Daoy (cell line): Measurements from ENCODE around the gene ACTN3. TPM values are rescaled to one million over a fixed set of nuclear protein-coding genes. Genes with fewer than 3 reads are reported as not detected.
"Not testable (repeated sequence)": the region's sequence is repeated elsewhere in the genome, so short reads cannot be mapped to it uniquely, and the experiment has no call there.

Experiments
- DNase-seq: peaks from one replicate; pipeline ENCODE4 v3.0.0-alpha.2; 2015; ENCODE audit warnings: low read depth
- total RNA-seq: library from RNA; depleted of rRNA; stranded (reverse); fragments of >200 nt; shearing (Covaris generic); gene quantifications from 2 replicates; pipeline ENCODE4 v1.2.3, GENCODE V29; 2014

ACTN3 gene
- total RNA-seq, 1 experiment from 2014 or later = not detected

GRCh38 chr11:66564984-66565383, 18.3 kb downstream of the ACTN3 start:
- no peak for DNase-seq

GRCh38 chr11:66566221-66566620, 19.5 kb downstream of the ACTN3 start:
- DNase-seq = no peak

GRCh38 chr11:66567787-66568123, 21.1 kb downstream of the ACTN3 start:
- DNase-seq = no peak

GRCh38 chr11:66568124-66568916, 21.6 kb downstream of the ACTN3 start, which contains the start of gene CTSF:
Gene CTSF, minus strand, starts transcription at chr11:66568606. Its CDS starts 120 bp downstream, at chr11:66568486.
- peak; percentile 83 for DNase-seq

GRCh38 chr11:66569076-66569475, 22.4 kb downstream of the ACTN3 start:
- no peak for DNase-seq

- DNase-seq = no peak
These were observed 23.6 kb downstream of the ACTN3 start for GRCh38 chr11:66570079-66570849.

- DNase-seq = no peak
These were observed 24.1 kb downstream of the ACTN3 start for GRCh38 chr11:66570850-66571180.

- DNase-seq = peak; percentile 76
These were observed 32.4 kb downstream of the ACTN3 start for GRCh38 chr11:66579017-66579606.

- DNase-seq = no peak
These were observed 34.1 kb downstream of the ACTN3 start for GRCh38 chr11:66580803-66581202.

GRCh38 chr11:66581261-66581660, 34.6 kb downstream of the ACTN3 start:
- DNase-seq = no peak

GRCh38 chr11:66582565-66583147, 36.0 kb downstream of the ACTN3 start:
- not testable (repeated sequence) for DNase-seq

GRCh38 chr11:66585447-66585846, 38.7 kb downstream of the ACTN3 start:
- not testable (repeated sequence) for DNase-seq

- DNase-seq = no peak
These were observed 39.4 kb downstream of the ACTN3 start for GRCh38 chr11:66586136-66586535.

GRCh38 chr11:66589315-66589714, 42.6 kb downstream of the ACTN3 start:
- not testable (repeated sequence) for DNase-seq

GRCh38 chr11:66589996-66590675, 43.4 kb downstream of the ACTN3 start:
- DNase-seq = no peak

GRCh38 chr11:66591175-66591574, 44.5 kb downstream of the ACTN3 start:
- DNase-seq = no peak

GRCh38 chr11:66592457-66593302, 46.0 kb downstream of the ACTN3 start, which contains the start of the genes CCDC87 and CCS:
Gene CCDC87, minus strand, starts transcription at chr11:66593063. Its CDS starts 48 bp downstream, at chr11:66593015.
Gene CCS, plus strand, starts transcription at chr11:66593185. Its CDS starts 77 bp downstream, at chr11:66593262.
- peak; percentile 97 for DNase-seq

GRCh38 chr11:66593303-66593635, 46.6 kb downstream of the ACTN3 start:
- DNase-seq = no peak

GRCh38 chr11:66593650-66594049, 46.9 kb downstream of the ACTN3 start:
- DNase-seq = no peak

- DNase-seq = no peak
These were observed 48.7 kb downstream of the ACTN3 start for GRCh38 chr11:66595245-66595904.
